Fibroblast of skin of left quadriceps (primary cell): ENCODE measurements around the gene LY6G6F.

Experiments
- DNase-seq, 2 experiments: peaks; one replicate each; pipeline ENCODE4 v3.0.0-alpha.2; 2013; ENCODE audit warnings: low read depth in 2 of 2

Gene LY6G6F

DNA sequence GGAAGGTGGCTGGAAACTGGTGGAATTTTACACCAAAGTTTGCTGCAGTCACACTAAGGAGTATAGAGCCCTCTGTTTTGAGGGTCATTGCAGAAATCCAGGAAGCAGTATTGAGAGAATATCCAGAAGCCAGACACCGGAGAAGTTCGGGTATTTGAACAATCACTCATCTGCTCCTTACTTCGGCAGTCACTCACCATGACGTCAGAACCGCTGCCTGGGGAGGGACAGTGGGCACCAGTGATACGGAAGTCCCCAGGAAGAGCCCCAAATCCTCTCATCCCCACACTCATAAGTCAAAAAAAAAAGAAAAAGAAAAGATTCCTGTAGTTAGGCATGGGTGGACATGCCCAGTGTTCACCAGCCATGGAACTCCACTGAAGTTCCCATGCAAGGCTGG, 29.8 kb upstream of the LY6G6F start:
- no peak for DNase-seq

DNA sequence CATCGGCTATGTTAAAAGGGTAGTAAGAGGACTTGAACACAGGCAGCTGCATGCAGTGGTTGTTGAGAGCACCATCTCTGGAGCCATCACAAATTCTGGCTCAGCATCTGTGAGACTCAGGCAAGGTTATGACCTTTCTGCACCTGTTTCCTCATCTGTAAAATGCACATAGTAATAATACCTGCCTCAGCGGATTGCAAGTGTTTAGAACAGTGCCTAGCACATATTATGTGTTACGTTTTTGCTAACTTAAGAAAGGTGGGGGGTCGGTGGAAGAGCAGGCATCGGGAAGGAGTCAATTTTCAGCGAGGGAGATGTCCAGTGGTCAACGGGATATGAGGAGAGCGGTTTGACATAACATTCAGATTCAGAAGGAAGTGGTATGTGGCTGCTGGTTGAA, 28.7 kb upstream of the LY6G6F start:
- no peak for DNase-seq

DNA sequence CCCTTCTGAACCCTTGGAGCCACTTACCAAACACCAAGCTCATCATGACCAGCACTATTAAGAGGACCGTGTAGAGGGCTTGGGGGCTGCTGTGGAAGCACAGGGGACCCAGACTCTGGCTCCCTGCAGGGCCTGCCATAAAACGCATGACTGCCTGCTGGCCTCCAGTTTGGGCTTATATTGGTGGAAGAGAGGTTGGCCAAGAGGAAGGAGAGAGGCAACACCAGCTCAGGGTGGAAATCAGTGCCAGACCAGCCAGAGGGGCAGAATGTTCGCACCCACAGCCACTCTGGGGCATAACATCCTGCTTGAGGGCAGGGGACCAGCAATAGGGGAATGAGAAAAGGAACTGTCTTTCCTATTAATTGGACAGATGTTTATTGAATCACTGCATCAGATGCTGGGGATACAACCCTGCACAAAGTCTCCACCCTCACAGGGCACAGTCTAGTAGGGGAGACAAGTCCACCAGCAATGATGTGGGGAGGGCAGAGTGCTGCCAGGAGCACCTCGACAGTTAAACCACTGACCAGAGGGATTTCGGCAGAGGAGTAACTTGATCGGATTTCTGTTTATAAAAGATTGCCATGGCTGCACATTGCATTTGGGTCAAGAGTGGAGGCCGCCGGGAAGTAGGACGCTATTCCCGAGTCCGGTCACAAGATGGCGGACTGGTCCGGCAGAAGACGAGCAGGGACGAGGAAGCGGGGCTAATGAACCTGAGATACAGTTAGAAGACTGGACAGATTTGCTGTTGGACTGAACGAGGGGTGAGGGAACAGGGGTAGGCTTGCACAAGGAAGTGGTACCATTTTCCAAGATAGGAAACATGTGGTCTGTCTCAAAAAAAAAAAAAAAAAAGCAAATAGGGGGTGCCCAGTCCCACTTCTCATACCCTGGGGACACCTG, 26.2 kb upstream of the LY6G6F start, which contains the start of gene LY6G5C:
Gene LY6G5C, minus strand, starts transcription at position 842 of the 909 bp plus-strand sequence. Its CDS starts 694 bp downstream, at position 148.
- peak; percentile 61 to 62 for DNase-seq

DNA sequence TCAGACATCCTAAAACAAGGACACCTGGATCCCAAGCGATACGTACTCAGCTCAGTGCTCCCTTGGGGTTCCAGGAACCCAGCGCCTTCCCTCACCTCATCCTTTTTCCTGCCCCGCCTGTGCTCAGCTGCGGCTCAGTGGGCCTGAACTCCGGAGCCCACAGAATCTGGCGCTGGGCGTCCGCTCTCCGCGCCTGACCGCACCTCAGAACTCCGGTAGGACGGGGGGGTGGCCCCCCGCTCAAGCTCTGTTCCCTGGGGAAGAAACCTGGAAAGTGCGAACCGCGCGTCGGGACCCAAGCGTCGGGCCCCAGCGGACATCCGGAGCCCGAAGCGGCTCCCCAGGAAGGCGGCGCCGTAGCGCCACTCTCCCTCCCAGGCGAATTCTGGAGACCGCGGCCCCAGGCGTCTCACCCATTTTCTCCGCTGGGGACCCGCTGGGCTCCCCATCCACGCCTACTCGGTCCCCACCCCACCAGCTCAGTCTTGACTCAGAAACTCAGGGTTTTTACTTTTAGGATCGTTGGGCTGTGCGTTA, 25.5 kb upstream of the LY6G6F start:
- no peak for DNase-seq

DNA sequence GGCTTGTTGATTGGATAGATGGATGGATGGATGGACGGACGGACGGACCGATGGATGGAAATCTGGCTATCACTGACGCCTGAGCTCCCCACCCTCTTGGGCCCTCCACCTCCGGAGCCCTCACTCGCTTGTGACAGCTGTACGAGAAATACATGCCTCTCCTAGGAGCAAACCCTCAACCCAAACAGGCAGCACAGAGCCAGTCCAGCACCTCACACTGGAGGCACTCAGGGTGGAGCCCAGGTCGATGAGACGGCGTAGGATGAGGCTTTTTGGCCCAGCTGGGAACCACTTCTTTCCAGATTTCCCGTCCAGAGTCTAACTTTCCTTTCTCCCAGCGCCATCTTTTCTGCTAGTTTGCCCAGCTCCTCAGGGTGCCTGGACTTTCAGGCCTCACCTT, 23.1 kb upstream of the LY6G6F start:
- no peak for DNase-seq

DNA sequence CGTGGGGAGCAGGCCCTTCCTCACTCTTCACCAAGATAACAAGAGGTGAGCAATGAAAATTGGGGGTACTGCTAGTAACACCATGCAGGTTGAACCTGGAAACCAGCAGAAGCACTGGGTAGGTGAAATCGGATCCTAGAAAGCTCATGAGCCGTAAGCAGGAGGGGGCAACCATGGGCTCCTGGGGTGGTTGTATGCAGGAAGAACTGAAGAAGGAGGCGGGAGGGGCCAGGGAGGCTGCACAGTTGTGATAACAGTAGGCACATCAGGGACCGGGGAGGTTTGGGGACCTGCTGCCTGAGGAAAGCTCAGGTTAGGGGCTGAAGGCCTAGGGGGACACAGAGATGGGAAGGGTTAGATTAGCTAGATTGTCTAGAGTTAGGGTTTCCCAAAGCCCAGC, 20.2 kb upstream of the LY6G6F start:
- DNase-seq = no peak

DNA sequence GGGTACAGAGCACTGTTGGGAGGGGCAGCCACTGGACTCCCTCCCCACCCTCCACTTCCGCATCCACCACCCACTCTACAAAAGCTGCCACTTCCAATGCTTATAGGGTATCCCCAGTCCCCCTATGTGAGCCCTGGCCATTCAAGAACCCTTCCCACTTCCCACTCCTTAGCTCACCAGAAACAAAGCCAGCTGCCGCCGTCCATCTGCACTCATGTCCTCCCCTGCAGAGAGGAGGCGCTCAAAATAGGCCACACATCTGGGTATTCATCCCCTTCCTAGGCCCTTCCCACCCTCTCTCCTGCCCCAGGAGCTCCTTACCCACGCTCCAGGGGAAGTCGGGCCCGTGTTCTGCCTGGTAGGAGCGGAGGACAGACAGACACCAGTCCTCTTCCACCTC, 19.3 kb upstream of the LY6G6F start:
- DNase-seq = no peak

DNA sequence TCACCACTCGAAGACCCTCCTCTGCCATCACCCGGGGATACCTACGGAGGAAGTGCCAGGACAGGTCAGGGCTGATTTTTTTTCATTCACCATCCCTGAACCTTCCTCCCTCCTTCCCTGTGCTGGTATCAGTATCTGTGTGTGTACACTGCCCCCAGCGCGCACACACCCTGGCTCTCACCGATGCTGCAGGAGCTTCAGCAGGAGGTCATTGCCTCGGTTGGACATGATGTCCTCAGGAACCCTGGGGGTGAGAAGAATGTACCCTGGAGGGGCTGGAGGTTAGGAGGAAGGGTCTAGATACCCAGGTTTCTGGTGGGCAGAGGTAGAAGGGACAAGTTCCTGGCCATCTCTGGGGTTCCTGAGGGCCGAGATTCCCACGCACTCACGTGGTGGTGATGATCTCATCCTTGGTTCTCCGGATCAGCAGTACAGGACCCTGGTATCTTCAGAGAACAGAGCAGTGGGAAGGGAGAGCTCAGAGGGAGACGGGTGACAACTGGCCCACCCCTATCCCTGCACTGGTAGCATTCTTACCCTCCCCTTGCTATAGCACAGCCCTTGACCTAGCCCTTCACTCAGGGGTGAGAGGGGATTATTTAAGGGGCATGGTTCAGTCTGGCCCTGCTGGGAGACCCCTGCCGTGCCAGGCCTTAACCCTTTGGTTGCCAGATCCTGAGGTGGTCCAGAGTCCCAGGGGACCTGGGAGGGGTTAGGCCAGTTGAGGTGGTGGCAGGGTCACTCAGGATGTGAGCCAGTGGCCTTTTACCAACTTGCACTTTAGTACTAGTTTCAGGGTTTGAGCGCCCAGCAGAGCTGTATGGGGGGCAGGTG, 18.6 kb upstream of the LY6G6F start:
- no peak for DNase-seq

DNA sequence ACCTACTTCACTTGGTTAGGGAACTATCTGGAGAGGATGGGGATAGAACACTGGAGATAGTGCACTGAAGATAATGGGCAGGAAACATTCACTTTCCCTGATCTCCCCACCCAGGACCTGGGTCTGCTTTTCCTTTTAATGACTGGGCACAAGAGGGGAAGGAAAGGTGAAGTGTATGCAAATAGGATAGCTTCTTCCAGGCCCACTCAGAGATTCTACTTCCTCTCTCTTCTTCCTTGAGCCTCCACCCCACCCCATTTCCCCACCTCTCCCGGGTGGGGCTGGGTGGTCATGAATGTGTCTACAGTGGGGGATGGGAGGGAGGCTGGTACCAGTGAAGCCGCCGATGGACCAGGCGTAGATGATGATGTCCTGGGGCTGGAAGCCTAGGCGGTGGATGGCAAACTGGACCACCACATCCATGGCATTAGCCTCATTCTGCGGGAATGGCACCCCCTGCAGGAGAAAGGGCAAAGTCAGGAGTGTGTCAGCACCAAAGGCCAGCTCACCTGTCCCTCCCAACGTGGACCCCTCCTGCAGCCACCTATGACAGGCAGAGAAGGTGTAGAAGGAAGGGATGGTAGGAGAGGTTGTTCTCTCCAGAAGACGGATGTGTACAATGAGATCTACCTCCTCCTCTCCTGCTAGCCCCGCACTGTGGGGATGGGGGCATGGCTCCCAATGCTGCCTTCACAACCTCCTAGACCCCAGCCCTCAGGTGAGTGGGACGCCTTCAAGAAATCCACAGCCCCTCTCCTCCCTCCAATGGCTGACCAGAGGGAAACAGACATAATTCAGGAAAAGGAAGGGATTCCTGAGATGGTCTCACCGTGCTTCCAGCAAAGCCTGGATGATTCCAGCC, 17.2 kb upstream of the LY6G6F start:
- no peak for DNase-seq

DNA sequence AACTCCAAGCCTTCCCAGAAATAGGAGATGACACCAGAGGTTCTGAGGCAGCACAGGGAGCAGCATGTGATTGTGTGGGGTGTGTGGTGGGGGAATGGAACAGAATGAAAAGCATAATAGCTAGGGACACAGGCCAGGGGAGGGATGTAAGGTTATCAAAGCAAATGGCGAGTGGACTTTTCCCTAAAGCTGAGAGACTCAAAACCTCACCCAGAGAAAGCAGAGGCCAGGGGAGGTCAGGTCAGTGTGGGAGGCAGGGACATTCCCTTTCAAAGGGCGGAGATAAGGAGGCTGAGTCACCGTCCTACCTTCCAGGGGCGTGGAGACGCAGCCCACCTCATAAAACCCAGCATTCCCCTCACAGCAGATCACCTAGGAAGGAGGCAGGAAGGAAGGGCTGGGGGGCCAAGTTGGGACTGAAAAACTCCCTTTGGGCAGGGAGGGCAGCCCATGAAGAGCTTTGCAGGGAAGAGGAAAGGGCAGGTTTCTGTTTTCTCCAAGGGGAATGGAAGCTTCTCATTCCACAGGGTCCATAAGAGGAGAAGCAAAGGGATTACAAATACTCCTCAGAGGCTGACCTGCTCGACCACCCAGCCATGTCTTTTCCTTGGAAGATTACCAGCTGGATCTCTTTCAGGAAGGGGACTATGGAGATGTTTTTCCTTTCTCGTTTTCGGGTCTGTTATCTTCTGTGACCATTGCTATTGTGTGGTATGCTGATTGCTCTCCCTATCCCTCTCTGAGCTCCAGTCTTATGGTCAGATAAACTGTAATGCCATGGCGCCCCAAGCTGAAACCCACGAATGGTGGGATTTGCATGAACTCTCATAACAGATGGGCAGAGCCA, 16.2 kb upstream of the LY6G6F start:
- DNase-seq = no peak

DNA sequence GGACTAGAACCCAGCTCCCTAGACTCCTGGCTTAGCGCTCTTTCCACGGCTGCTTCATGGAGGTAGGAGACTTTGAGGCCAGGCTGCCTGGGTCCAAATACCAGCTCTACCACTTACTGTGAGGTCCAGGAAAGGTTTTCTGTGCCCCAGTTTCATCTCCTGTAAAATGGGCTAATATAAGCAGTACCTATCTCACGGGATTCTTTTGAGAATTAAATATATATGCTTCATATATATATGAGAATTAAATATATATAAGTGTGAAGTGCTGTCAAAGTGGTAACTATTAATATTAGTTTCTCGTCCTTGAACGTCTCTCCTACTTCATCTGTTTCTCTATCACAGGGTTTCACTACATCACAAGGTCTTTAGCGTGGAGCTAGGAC, 15.6 kb upstream of the LY6G6F start:
- DNase-seq = no peak

DNA sequence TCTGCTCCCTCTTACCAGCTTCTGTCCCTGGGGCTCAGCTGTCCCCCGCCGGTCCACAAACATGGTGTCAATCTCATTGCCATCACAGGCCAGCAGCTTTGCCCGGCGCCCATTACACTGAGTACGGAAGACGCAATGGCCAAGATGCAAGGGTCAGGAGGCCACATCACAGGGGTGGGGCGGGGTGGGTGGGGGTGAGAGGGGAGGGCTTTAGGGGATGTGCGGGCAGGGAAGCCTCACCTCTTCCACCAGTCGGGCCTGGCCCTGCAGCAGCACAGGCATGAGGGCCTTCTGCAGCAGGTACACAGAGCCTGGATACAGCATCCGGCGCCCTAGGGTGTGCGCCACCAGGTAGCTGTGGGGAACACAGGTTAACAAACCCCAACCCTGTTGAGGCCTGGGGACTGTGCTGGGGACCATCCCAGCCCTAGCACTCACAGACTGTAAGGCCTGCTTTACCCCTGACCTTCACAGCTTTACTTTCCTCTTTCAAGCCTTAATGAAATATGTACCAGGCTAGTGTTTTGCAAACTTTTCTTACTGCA, 15.0 kb upstream of the LY6G6F start:
- DNase-seq = no peak

DNA sequence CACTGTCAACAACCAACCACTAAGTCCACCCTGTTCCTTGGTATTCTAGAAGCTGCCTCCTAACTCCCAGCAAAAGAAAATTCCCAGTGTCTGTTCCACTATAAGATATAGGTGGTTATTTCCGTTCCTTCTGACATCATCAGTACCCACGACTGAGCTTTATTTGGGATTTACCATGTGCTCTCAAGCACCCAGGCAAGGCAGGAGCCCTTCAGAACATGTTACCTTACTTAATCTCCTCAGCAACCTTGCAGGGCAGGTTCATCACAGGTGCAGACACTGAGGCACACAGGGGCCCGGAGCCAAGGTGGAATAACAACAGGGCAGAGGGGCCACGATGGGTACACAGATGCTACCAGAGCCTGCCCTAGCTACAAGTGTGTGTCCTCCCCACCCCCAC, 14.3 kb upstream of the LY6G6F start:
- no peak for DNase-seq

DNA sequence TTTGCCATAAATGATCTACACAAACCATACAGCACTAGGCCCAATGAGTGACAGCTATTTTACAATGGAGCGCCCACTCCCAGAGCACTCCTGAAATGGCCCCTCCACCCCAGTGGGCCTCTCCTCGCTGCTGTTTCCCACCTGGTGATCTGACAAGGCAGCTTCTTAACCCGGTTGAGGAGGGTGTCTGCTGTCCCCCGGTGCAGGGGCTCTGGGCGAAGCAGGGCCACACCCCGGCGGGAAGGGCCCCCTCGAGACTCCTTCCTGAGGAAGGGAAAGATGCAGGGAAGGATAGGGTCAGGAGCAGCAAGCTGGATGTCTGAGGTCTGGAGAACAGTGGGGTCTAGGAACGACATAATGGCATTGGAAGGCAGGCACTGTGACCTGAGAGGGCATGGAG, 13.8 kb upstream of the LY6G6F start:
- DNase-seq = no peak

DNA sequence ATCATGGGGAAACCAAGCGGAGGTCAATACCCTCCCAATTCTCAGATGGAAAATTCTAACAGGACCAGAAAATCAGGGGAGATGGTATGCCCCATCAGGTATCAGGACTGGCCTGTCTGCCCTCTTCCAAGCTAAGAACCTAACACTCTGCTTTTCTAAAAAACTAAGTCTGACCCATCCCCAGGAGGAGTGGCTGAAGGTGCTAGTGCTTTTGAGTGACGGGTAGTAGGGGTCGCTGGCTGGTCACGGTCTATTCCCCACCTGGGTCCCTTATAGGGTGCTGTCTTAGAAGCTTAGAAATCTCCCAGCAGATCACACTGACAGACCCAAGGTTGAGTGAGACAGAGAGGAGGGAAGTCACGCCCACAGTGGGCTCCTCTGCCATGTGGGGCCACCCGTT, 13.1 kb upstream of the LY6G6F start:
- DNase-seq = no peak

DNA sequence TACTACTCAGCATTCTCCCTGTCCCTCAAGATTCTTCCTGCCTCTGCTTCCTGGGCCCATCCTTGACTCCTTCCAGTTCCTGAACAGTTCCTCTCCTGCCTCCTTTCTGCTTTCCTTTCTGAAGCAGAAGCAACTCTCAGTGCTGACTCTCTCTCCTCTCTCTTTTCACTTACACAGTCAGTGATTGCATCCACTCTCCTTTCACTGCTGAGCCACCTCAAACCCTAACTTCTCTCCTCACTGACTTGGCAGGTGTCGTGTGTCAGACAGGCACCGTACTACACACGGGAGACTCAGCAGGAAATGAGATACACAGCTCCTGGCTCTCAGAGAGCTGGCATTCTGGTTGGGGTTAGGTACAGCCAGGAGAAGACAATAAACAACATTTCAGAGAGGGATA, 9.1 kb upstream of the LY6G6F start:
- DNase-seq = no peak

DNA sequence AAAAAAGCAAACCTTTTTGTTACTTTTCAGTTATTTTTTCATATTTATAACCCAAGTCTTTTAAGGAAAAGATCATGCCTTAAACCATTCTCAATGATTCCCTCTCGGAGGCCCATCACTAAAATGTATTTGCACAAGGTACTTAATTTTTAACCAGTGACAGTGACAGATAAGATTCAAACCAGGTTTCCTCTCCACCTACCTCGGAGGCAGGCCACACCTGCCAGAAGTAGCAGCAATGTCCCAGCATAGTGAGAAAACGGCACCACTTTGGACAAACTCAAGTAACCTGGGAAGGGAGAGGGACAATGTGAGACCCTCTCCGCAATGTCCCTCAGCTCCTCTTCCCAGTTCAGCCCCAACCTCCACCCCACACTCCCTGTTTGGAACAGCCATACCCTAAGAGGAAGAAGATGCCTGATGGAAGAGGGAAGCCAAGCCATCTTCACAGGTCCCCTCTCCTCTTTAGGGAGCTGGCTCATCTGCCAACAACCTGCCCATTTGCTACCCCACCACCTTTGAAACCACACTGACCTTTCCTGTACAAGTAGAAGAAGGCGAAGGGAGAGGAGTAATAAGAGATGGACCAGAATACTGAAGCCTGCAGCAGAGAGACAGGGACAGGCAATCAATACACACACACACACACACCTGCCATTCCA, 5.8 kb upstream of the LY6G6F start:
- DNase-seq = no peak

DNA sequence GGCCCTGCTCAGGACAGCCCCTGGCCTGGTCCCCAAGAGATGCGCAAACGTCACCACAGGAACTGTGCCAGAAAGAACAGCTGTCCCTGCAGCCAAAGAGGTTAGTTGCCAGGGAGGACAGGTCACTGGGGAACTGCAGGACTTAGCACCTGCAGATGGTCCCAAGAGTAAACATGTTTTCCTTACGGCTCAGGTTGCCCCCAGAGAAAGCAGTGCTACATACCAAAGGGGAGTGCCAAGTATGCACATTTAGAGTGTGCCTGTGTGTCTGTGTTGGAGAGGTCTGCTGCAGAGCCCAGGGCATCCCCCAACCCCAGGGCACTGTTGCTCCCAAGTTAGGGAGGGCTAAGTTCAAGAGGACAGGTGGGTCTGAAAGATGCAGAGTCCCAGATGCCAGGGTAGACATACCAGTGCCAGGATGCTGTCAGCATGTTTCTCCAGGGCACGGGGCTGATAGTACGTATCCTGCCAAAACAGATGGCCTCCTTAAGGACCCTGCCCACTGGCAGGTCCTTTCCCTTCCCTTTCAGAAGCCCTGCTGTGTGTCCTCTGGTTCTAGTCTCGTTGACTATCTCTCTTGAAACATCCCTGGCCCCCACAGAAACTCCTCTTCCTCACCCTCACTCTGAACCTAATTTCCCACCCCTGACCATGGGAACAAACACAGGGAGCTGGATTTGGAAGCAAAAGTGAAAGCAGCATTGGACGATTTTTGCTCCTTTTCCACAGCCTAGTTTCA, 4.8 kb upstream of the LY6G6F start:
- no peak for DNase-seq

DNA sequence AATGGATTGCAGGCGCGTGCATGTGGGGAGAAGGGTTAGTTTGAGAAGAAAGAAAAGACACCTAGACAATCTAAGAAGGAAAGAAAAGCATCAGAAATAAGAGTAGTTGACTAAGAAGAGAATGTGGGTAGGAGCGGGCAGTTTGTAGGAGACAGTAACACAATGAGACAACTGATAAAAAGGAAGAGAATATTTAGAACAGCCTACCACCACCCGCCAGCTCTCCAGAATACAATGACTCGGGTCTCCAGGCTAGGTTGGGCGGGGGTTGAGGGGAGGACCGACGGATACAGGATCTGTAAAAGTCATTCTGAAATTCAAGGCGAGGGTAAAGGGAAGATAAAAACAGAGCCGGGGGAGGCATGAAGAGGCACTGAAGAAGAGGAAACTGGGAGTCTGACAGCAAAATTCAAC, 4.3 kb upstream of the LY6G6F start:
- no peak for DNase-seq
